Testis (tissue), 3 donors: ENCODE measurements around the gene HYAL4. TPM values are rescaled to one million over a fixed set of nuclear protein-coding genes. Genes with fewer than 3 reads are reported as not detected.

Experiments used
- DNase-seq: peaks from one replicate; pipeline ENCODE4 v3.0.0-alpha.2; 2019
- H3K27ac ChIP-seq, 2 donors: fragments of 200-600 bp; sonication (generic); one replicate each; pipeline ENCODE4 v1.5.1; 2019
- H3K27me3 ChIP-seq: fragments of 200-600 bp; sonication (generic); one replicate; pipeline ENCODE4 v1.5.1; 2019
- H3K36me3 ChIP-seq: fragments of 200-600 bp; sonication (generic); one replicate; pipeline ENCODE4 v1.5.1; 2017; ENCODE audit warnings: low read depth; ENCODE audit errors: missing control alignments
- H3K4me1 ChIP-seq: fragments of 200-600 bp; sonication (generic); one replicate; pipeline ENCODE4 v1.5.1; 2019
- H3K4me3 ChIP-seq, 2 donors: fragments of 200-600 bp; sonication (generic); one replicate each; pipeline ENCODE4 v1.5.1; 2017 to 2019
- H3K9me3 ChIP-seq: fragments of 200-600 bp; sonication (generic); one replicate; pipeline ENCODE4 v1.5.1; 2017
- CTCF ChIP-seq, 3 experiments: fragments of 450-650 bp in 2 of 3; fragments of 200-600 bp in 1 of 3; sonication (generic) in 1 of 3; IDR thresholded peaks; one replicate each; pipeline ENCODE4 v1.5.1; 2016 to 2019; ENCODE audit warnings: antibody characterized with exemption in 3 of 3, mild to moderate bottlenecking in 2 of 3, moderate library complexity in 1 of 3
- POLR2A ChIP-seq: fragments of 450-650 bp; IDR thresholded peaks from one replicate; pipeline ENCODE4 v1.6.1; 2017; ENCODE audit warnings: antibody characterized with exemption, mild to moderate bottlenecking, moderate library complexity
- WGBS, 2 donors: methylation state at CpG; one replicate each; pipeline ENCODE4 v1.1.5; 2018; 5-methylcytosine and 5-hydroxymethylcytosine counted together
- intact Hi-C: fragments of 100-400 bp; cut with DNase I; formaldehyde crosslinking; loops from one replicate; pipeline ENCODE4 v1.15.1; 2023; ENCODE audit warnings: low total_unique reads
- polyA plus RNA-seq: library from polyadenylated mRNA; stranded (reverse); fragments of 350-450 nt; fragmentation: Illumina TruSeq; extraction: RNeasy Lipid Tissue Mini Kit (QIAGEN cat#74804); gene quantifications from one replicate; pipeline ENCODE4 v1.2.3, GENCODE V29; 2014; ENCODE audit warnings: low read depth, low replicate concordance; ENCODE audit not compliant: insufficient read depth
- total RNA-seq, 2 donors: library from RNA; depleted of rRNA; stranded (reverse); fragments of >200 nt; gene quantifications; one replicate each; pipeline ENCODE4 v1.2.3, GENCODE V29; 2016

Gene HYAL4
- total and polyA plus RNA-seq, 3 donors from 2014 or later: 2.4 to 6.8 (median 3.6) TPM

- peak; percentile 40 for DNase-seq
- H3K27me3 ChIP-seq: no peaks in the 10 kb centered on the region
- WGBS, 2 donors: 27% methylated on average over 1 of the region's 1 CpG
- no peaks in the 10 kb centered on the region for H3K9me3 ChIP-seq
- no peaks in the 10 kb centered on the region for H3K36me3 ChIP-seq
- peak overlapping the region; percentile 34 to 67 for H3K27ac ChIP-seq
- H3K4me1 ChIP-seq: peaks cover 22% of the 10 kb centered on the region
- no peak overlapping the region for H3K4me3 ChIP-seq
- TF ChIP-seq POLR2A (no peak), CTCF (IDR thresholded peaks at IDR 0.05) (no peak)
- intact Hi-C loops: no loop called here
Observed at GRCh38 chr7:123864966-123865365, 20.0 kb downstream of the HYAL4 start.

GRCh38 chr7:123865517-123866117 lies 20.6 kb downstream of the HYAL4 start:
- Histone ChIP-seq H3K9me3 (no peaks in the 10 kb centered on the region), H3K27ac (peak overlapping the region in 1 of 2 donors; percentile 34), H3K4me3 (no peak overlapping the region), H3K4me1 (peaks cover 22% of the 10 kb centered on the region), H3K36me3 (no peaks in the 10 kb centered on the region), H3K27me3 (no peaks in the 10 kb centered on the region)
- DNase-seq: peak; percentile 77
- intact Hi-C loops: no loop called here
- TF ChIP-seq POLR2A (no peak), CTCF (IDR thresholded peaks at IDR 0.05) (peak; percentile 83 to 90 (median 84))
- WGBS, 2 donors: 37 to 43% methylated on average over 3 of the region's 3 CpGs

- 55 to 85% methylated on average over 1 of the region's 1 CpG for WGBS, 2 donors
- TF ChIP-seq CTCF (IDR thresholded peaks at IDR 0.05) (no peak), POLR2A (no peak)
- no peak overlapping the region for H3K27ac ChIP-seq
- intact Hi-C loops: no loop called here
- H3K4me3 ChIP-seq: no peak overlapping the region
- DNase-seq: no peak
- H3K4me1 ChIP-seq: peaks cover 22% of the 10 kb centered on the region
- no peaks in the 10 kb centered on the region for H3K27me3 ChIP-seq
- no peaks in the 10 kb centered on the region for H3K36me3 ChIP-seq
- no peaks in the 10 kb centered on the region for H3K9me3 ChIP-seq
Observed at GRCh38 chr7:123867225-123867624, 22.3 kb downstream of the HYAL4 start.

GRCh38 chr7:123871998-123872867 lies 27.3 kb downstream of the HYAL4 start:
- no peak overlapping the region for H3K4me3 ChIP-seq
- WGBS, 2 donors: 23 to 46% methylated on average over 7 of the region's 7 CpGs
- no peaks in the 10 kb centered on the region for H3K36me3 ChIP-seq
- H3K4me1 ChIP-seq: no peaks in the 10 kb centered on the region
- peak; percentile 76 for DNase-seq
- H3K27me3 ChIP-seq: no peaks in the 10 kb centered on the region
- intact Hi-C loops: no loop called here
- no peaks in the 10 kb centered on the region for H3K9me3 ChIP-seq
- no peak overlapping the region for H3K27ac ChIP-seq
- TF ChIP-seq CTCF (IDR thresholded peaks at IDR 0.05) (peak in 2 of 3 experiments; percentile 17 to 34), POLR2A (no peak)
